DMS53 (cell line): ENCODE measurements around the gene CAMTA1.
A peak's percentile ranks its signal among the peaks of the same experiment; 100 is the strongest.

ENCODE experiments used
- DNase-seq: peaks from one replicate; lab custom pipeline; 2025; lab: John Stamatoyannopoulos, UW

CAMTA1 gene

DNA sequence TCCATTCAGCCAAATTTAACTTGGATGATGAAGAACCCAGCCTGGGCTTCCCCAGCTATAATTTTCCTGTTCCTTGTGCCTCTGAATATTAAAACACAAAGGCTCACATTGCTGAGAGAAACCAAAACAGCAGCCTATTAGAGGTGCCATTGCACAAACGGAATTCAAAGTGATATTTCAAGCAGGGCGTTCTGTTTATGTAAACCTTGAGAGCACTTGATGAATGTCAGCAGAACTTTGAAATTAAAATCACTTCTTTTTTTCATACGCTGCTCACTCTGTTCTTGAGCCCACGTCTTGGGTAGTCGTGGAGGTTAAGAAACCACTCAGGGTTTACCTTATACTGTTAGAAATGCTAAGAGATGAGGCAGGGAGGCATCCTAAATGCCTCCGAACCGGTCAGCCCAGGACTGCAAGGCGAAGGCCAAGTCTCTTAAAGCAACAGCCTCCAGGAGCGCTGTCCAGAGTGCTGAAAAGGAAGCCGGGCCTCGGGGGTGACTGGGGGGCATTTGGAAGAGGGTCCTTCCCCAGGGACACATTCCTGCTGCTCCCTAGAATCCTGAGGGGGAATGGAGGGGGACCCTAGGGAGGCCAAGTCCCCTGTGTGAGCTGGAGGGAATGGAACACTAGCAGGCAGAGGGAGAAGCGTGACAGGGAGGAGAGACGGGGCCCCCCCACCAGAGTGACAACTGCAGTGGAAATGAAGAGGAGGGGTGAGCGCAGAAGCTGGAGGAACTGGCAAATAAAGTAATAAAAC is 831.0 kb downstream of the CAMTA1 start:
- peak; percentile 24 for DNase-seq

DNA sequence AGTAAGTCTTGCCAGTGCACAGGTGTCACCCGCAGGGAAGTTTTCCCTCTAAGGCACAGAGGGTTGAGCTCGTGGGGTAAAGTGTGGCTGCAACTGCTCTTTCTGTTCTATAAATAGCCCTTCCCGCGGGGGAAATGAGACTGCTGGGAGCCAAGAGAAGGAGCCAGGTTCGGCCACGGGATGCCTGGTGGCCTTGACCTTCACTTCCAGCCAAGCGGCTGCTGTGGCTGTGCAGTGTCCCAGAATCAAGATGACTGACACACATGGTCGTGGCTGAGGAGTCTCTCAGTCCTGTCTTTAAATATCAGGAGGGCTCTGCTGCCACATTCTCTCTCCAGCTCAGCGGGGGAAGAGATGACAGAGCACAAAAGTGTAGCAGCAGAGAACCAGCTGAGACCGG is 831.7 kb downstream of the CAMTA1 start:
- DNase-seq = no peak

DNA sequence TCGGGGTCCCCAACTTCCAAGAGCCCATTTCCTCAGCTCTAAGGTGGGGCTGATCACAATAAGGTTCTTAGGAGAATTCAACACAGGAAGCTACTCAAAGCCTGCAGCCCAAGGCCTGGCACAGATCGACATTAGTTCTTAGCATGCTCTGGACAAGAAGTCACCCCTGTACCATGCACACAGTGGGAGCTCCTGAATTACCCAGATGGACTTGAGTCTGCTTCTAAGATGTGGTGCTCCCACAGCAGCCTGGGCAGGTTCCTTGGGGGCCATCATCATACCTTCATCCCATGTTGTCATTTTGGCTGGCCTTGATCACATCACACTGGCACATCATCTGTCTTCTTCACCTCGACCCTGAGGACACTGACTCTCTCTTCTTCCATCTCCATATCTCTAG is 832.6 kb downstream of the CAMTA1 start:
- DNase-seq = no peak

DNA sequence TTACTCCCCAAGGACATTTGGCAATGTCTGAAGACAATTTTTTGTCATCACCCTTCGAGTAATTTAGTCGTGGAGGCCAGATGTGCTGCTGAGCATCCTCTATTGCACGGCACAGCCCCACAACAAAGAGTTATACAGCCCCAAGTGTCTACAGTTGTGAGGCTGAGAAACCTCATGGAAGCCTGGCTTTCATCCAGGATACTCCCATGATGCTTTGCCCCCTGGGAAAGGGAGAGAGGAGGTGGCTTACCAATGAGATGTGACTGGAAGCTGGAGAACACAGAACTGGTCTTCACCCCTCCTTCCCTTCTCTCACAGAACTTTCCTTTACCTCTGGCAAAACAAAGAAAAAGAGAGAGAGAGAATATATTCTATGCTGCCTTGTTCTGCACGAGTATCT is 834.9 kb downstream of the CAMTA1 start:
- DNase-seq = no peak

DNA sequence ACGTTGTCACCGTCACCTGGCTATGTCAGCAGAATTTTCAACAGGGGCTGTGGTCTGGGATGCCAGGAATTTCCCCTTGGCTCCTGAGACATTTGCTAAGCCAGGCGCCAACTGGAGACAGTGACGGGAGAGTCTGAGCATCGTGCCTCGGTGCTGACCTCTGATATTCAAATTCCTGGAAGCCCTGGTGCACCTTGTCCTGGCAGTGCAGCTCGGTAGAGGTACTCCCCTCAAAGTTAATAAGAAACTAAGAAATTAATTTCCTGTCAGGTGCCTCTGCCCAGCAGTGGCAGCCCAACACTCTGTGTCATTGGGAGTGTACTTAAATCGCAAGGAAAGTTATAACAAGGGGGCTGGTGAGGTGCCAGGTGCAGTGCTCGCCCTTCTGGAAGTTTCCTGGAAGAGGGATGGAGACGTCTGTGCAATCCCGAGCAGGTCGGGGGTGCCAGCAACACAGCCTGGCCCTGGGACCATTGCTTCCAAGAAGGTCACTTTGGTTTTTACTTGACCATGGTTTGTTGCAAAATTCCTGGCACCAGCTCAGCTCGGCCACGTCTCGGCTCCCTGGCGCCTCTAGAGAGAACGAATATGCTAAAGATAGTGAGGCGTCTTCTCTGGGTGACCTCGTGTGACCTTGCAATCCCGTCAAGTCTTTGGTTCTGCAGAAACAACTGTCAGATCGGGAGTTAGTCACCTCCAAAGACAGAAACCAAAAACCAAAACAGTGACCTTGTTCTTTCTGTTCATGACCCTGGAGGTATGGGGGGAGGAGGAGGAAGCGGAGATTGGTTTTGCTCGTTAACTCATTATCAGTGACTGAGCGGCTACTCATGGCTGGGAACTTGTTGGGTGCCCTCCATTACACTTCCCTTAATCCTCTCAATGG is 836.3 kb downstream of the CAMTA1 start:
- DNase-seq = no peak

DNA sequence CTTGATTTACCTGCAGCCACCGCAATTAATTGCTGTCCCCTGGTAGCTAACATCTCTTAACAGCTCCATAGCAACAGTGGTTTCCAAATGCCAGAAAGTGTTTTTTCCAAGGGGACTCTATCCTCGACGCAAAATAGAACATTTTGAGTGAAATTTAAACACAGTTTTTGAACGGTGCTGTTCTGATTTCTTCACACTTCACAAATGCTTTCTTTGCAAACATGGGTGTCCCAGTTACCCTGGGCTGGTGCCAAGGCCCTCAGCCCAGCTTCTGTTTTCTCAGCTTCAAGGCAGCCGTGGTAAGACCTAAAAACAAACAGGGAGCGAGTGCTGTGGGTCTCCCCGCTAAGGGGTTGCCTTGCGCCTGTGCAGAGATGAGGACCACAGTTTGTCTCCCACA is 838.6 kb downstream of the CAMTA1 start:
- DNase-seq = no peak

DNA sequence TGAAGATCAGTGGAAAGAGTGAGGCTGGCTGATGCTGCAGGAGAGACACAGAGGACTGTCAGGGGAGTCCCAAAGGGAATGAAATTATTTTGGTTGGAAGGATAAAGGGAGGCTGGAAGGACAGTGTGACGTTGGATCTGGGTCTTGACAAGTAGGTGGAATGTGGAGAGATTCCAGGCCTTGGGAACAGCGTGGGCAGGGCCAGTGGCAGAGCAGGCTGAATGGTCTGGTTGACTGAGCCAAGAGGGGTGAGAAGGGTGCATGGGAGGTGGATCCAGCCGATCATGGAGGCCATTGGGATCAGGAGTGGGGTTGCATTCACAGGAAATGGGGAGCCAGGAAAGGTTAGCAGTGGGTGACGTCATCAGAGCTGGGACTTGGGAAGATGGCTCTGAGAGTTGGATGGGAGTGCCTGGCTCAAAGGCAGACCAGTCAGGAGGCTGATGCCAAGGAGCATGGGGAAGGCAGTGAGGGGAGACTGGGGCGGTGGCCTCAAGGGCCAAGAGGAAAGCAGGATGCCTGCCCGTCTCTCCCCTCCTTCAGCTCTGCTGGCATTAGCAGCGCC is 839.6 kb downstream of the CAMTA1 start:
- no peak for DNase-seq

DNA sequence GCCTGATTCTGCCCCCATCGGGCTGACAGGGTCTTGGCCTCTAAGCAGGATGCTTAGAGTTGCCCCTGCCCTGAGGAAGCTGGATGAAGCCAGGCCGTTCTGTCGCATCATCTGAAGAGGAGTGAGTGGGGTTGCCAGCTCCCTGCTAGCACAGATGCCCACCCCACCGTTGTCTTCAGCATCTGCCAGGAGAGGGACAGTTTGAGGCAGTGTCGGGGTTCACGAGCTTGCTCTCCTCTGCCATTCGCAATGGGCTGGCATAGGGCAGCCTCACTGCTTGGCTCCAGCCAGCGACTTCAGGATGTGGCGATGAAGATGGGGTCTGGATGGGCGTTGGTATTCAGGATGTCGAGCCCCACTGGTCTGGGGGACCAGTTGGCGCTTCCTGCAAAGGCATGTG is 840.1 kb downstream of the CAMTA1 start:
- no peak for DNase-seq

DNA sequence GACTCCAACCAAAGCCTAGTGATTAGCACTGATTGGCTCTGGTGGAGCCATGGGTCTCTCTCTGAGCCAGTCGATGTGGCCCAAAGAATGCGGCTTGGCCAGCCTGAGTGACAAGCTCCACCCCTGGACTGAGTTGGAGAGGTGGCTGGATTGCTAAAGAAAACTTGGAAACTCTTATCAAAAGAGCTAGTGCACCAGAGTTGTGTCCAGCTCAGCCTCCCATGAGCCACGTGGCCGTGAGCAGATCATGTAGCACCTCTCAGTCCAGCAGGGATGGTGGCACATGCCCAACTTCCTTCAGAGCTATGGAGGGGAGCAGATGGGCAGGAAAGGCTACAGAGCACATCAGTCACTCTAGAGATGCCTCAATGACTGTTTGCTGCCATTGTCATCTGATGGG is 843.0 kb downstream of the CAMTA1 start:
- no peak for DNase-seq

DNA sequence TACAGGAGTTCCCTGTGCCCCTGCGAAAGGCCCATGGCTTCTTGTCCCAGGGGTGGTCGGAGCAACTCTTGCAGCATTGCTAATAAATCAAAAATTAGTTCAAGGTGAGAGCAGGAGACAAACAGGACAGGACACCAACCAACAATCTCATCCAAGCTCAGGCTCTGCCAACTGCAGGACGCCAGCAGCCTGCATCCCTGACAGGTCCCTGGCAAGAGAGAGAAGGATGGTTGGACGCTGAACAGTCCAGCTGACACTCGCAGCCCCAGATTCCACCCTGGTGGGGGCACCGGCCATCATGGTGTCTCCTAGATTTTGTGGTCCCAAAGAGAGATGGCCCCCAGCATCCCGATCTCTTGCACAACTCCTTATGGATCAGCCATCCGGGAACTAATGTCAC is 843.8 kb downstream of the CAMTA1 start:
- DNase-seq = no peak

DNA sequence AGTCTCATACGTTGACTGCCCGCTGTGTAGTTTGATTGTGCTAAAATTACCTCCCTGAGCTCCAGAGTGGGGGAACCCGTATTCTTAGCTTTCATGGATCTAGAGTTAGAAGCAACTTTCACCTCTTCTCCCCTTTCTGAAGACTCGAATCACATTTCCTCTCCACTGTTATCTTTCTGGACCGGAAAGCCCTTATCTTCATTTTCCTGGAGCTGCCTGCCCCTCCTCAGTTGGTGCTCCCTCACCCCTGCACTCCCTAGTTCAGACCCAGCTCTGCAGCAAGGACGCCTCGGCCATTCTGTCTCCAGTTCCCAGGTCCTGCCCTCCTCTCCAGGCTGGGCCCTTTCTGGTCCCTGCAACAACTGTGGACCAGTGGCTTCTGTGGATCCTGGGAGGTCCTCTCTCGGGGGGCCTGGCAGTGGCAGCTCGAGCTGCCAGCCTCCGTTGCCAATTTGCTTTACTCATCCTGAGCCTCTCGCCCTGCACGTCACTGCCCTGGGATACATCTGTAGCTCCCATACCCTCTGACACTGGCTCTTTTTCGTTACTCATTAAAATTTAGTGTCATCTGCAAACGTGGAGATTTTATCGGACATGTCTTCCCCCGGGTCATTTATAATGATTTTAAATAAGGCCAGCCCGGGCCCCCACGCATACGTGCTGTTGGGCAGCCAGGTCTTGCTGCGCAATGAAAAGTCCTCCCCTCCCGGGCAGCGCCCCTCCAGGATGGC is 844.4 kb downstream of the CAMTA1 start:
- DNase-seq = no peak

DNA sequence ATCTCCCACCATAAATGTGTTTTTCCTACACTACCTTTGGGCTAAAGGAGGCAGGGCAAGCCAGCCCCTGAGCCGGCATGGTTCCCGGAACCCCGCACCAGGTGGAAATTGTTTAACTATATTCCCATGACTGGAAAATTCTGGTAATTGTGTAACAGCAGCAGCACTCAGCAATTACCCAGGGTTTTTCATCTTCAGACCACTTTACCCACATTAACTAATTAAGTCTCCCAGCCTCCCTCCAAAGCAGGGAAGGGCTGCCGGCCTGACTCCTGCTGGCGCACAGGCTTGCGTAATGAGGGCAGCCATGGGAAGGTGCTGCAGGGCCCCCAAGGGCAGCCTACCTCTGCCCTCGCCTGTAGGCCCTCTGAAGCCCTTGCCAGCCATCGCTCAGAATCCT is 845.1 kb downstream of the CAMTA1 start:
- no peak for DNase-seq

DNA sequence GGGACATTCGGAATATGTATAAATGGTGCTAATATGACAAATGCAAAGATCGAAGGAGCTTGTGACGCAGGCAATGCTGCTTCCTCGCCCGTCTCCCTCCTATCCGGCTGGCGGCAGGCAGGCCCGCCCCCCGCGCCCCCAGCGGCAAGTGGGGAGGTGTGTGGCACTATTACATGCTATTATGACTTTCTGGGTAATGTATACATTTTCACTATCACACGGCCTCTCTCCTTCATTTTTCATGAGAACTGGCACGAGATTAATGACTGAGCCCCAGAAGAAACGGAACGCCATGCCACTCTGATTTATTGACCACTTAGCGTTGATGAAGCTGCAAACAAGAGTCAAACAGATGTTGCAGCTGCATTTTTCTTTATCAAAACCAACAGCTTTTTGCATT is 846.9 kb downstream of the CAMTA1 start:
- no peak for DNase-seq

DNA sequence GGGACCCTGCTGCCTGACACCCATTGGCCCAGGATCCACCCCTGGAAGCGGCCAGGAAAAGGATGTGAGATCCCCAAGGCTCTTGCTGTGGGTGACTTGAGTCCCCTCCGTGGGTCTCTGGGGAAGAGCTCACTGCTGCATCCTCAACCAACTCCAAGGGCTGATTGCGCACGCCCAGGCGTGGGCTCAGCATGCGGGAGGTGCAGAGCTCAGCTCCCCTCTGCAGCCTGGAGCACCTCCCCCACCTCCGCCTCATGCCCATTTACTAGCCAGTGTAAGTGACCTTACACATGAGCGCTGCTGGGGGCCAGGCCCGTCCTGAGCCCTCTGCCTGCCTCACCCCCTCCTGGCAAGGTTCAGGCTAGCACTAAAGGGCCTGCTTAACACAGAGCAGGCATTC is 847.4 kb downstream of the CAMTA1 start:
- no peak for DNase-seq

DNA sequence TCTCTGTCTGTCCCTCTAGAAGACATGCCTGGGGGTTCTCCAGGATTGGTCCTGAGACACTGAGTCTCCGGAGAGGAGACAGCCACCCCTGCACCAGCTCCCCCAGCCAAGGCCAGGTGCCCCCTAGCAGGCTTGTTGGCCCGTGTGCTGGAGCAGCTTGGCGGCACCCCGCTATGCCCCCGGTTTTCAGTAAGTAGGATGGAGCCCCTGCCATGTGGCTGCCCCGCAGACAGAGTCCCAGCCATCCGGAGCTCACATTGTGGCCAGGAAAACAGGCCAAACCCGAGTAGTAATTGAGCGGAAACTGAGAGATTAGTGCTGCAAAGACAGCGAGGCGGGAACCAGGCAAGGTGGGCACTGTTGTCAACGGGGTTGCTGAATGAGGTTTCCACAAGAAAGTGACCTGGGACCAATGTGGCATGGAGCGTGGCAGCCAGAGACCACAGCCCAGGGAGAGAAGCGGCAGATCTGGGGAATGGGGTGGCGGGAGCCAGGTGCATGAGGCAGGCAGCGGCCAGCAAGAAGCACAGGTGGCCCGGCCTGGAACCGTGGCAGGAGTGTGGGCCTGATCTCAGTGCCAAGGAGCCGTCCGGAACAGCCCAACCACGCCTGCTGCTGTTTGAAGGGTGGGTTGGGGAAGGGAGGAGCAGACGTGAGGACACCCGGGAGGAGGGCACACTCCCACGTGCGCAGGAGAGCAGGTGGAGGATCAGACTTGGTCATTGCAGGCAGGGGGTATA is 848.4 kb downstream of the CAMTA1 start:
- no peak for DNase-seq

DNA sequence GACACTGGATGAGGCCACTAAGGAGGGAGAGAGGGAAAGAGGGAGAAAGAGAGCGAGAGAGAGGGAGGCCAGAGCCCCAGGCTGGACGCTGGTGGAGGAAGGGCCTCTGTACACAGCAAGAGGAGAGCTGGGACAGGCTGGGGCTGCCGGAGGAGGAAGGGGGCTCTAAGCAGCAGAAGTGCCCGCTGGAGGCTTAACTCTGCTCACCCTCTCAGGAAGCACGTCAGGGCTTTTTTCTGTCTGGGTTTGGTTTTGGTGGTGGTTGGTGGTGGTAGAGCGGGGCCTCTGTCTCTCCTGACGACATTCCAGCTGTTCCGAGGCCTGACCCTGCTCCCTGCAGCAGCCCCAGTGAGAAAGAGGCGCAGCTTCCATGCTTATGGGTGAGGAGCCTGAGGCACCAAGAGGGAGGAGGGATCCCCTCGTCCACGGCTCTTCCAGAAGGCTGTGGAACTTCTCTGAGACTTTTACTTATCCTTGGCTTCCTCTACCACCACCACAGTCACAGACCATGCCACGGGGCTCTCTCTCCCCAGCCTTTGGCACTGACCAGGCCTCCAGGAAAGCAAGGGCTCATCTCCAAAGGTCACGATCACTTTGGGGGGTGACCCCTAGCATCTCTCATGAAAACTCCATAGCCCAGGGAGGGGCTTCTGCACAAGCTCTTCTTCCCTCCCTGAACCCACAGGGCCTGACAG is 849.4 kb downstream of the CAMTA1 start:
- DNase-seq = no peak

DNA sequence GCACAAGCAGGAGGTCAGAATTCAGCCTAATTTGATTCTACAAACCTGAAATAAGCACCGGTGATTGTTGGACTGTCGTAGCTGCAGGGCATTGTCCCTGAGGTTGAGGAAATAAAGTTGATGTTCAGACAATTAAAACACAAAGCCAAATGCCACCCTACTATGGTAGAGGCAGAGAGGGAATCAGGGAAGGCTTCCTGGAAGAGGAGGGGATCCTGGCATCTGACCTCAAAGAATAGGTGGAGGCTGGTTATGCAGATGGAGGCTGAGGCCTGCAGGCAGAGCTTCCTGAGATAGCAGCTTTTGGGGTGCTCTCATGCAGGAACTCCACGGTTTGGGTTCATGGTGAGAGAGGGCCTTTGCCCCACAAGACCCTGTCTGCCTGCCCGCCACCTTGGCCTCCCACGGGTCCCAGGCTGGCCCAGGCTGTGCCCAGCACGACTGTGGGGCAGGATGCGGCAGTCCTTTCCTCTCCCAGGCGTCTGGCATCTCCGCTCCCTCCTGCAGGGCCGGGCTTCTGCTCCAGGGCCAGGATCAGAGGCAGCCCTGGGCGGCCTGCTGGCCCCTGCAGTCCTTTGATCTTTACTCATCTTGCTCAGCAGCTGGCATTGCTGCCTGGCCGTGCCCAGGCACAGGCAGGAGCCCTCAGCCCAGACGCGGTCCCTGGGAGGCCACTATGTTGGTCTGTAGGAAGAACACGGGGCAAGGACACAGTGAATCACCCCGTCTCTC is 851.7 kb downstream of the CAMTA1 start:
- DNase-seq = no peak

DNA sequence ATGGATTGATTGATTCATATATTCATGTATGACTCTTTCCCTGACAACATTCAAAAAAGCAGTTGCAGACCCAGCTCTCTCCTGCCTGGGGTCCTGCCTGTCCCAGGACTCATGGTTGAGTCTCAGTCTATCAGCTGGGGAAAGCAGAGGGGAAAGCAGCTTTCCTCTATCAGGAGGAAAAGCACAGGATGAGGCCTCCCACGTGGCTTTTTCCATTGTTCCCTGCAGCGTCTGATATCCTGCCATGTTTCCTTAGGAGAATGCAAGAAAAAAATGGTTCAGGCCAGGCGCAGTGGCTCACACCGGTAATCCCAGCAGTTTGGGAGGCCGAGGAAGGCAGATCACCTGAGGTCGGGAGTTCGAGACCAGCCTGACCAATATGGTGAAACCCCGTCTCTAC is 852.8 kb downstream of the CAMTA1 start:
- DNase-seq = no peak

DNA sequence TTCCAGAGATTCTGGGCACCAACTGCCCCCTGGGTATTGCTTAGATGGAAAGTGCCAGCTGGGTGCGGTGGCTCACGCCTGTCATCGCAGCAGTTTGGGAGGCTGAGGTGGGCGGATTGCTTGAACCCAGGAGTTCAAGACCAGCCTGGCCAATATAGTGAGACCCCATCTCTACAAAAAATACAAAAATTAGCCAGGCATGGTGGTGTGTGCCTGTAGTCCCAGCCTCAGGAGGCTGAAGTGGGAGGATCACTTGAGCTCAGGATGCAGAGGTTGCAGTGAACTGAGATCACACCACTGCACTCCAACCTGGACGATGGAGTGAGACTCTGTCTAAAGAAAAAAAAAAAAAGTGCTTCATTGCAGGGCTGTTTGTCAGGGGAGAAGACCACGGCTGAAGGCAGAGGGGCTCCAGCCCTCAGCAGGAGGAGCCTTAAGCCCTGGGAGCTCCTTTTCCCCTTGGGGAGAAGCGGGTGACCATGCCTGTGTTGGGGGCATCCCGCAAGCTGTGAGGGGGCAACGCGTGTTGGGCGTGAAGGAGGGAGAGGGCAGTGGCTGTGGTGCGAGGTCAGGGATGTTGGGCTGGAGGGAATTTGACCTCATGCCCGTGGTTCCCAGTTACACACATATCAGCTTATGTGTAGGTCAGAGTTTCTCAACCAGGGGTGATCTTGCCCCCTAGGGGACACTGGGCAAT is 854.3 kb downstream of the CAMTA1 start:
- no peak for DNase-seq

DNA sequence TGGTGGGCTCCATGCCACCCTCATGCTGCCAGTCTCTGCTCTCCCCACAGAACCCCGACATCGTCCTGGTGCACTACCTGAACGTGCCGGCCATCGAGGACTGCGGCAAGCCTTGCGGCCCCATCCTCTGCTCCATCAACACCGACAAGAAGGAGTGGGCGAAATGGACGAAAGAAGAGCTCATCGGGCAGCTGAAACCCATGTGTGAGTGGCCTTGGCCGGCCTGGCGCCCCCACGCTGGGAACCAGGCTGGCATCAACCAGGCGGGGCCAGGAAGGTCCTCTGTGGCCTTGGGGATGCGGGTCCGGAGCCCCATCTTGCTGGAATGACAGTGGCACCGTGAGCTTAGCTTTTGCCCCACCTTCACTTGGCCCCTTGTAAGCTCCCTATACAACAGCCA is 855.1 kb downstream of the CAMTA1 start:
- DNase-seq = no peak
